K562 (cell line): Measurements from ENCODE around the gene OTOP1. TPM values are rescaled to one million over a fixed set of nuclear protein-coding genes. Genes with fewer than 3 reads are reported as not detected.

Experiments
- CSDE1 ChIP-seq, 2 experiments: fragments of 450-650 bp; IDR thresholded peaks; 2 replicates each; pipeline ENCODE4 v1.6.1; 2016; ENCODE audit warnings: mild to moderate bottlenecking in 1 of 2
- PTTG1 ChIP-seq: fragments of 450-650 bp; IDR thresholded peaks from 2 replicates; pipeline ENCODE4 v1.6.1; 2016; ENCODE audit warnings: low read depth, mild to moderate bottlenecking, missing genetic modification characterization, missing compliant biosample characterization
- ZKSCAN3 ChIP-seq: fragments of 250-450 bp; sonication (Bioruptor Pico); IDR thresholded peaks from 2 replicates; pipeline ENCODE4 v1.4.0; 2020
- ZNF584 ChIP-seq: fragments of 200-800 bp; sonication (Bioruptor generic); IDR thresholded peaks from 2 replicates; pipeline ENCODE4 v1.6.1; 2016; ENCODE audit warnings: low read depth, mild to moderate bottlenecking, missing genetic modification characterization, missing compliant biosample characterization
- polyA plus RNA-seq, 8 experiments: library from polyadenylated mRNA; depleted of rRNA in 4 of 8; stranded (reverse) in 5 of 8; unstranded in 3 of 8; fragments of >200 nt; fragmentation: Nextera tagmentation in 2 of 8; fragmentation: Illumina TruSeq in 1 of 8; extraction: Ambion mirVana in 2 of 8; extraction: Trizol in 1 of 8; gene quantifications; 2 replicates each; pipeline versions ENCODE4 v1.2.1 to v1.2.3, GENCODE V29; 2011 to 2014; ENCODE audit warnings: inconsistent platforms in 1 of 8, missing spikeins in 1 of 8
- total RNA-seq, 7 experiments: library from RNA; depleted of rRNA in 6 of 7; stranded (reverse); fragments of >200 nt in 6 of 7; fragmentation: Illumina TruSeq in 2 of 7; extraction: Trizol in 2 of 7; gene quantifications; 2 replicates each; pipeline versions ENCODE4 v1.2.1 to v1.2.3, GENCODE V29; 2011 to 2021; ENCODE audit warnings: low replicate concordance in 1 of 7
- TF ChIP-seq, protein P1 (sequence below): fragments of 250-450 bp; sonication (Bioruptor Pico); IDR thresholded peaks from 2 replicates; pipeline ENCODE4 v1.8.0; 2022; ENCODE audit warnings: inconsistent platforms, mild to moderate bottlenecking, moderate library complexity, borderline replicate concordance
- TF ChIP-seq, protein P2 (sequence below), 3 experiments: IDR thresholded peaks in 2 of 3; conservative IDR thresholded peaks in 1 of 3; 2 replicates each; pipeline ENCODE4 v1.5.1; 2011 to 2012; ENCODE audit warnings: low read length in 3 of 3, mild to moderate bottlenecking in 3 of 3, control low read depth in 2 of 3, improper control_type of control experiment in 1 of 3, inconsistent platforms in 1 of 3, low read depth in 1 of 3, mixed read lengths in 1 of 3, moderate library complexity in 1 of 3; ENCODE audit not compliant: insufficient read depth in 2 of 3
- TF ChIP-seq, protein P3 (sequence below): sonication (generic); formaldehyde crosslinking; IDR thresholded peaks from 2 replicates; pipeline ENCODE4 v1.8.0; 2022; ENCODE audit warnings: mild to moderate bottlenecking, missing genetic modification reagents

The OTOP1 gene
- total and polyA plus RNA-seq, 9 of the 15 experiments (the other 6 are each of a cell fraction or from before 2014, with no cell fraction given): not detected

DNA sequence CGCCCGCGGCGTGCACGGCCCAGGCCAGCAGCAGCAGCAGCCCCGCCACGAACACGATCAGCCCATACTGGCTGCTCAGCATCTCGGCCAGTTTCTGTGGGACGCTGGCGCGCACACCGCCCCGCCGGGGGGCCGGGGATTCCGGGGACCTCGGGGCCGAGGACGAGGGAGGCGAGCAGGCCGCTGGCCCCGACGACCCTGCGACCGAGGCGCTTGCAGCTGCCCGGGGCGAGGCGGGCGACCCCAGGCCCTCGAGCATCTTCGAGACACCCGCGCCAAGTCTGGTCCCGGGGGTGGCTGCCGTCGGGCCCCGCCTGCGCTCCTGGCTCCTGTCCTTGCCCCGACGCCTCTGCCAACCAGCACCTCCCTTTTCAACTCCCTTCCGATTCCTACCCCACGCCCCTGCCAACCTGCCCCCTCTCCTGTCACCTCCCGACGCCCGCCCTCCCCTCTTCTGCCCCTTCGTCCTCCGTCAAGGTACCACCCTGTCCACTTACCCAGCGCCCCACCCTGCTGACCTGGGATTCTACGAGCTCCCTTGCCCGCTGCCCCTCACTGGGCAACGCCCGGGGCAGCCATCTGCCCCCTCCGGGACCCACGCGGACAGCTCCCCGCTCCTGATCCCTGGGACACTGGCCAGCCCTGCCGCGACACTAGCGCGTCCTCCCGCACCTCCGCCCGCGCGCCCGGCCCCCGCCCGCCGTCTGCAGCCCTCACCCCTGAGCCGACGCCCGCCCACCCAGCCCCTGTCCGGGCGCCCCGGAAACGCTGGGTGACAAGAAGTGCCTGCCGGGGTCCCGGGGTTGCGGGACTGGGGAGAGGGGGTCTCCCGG, at the start of gene OTOP1 (continued):
- TF ChIP-seq, protein P1, sequence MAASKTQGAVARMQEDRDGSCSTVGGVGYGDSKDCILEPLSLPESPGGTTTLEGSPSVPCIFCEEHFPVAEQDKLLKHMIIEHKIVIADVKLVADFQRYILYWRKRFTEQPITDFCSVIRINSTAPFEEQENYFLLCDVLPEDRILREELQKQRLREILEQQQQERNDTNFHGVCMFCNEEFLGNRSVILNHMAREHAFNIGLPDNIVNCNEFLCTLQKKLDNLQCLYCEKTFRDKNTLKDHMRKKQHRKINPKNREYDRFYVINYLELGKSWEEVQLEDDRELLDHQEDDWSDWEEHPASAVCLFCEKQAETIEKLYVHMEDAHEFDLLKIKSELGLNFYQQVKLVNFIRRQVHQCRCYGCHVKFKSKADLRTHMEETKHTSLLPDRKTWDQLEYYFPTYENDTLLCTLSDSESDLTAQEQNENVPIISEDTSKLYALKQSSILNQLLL (CRISPR knock-in tag): no peak
- TF ChIP-seq CSDE1 (IDR thresholded peaks at IDR 0.05) (no peak), ZNF584 (CRISPR knock-in tag) (no peak), PTTG1 (tag) (no peak), ZKSCAN3 (CRISPR knock-in tag) (no peak)
- TF ChIP-seq, protein P2, sequence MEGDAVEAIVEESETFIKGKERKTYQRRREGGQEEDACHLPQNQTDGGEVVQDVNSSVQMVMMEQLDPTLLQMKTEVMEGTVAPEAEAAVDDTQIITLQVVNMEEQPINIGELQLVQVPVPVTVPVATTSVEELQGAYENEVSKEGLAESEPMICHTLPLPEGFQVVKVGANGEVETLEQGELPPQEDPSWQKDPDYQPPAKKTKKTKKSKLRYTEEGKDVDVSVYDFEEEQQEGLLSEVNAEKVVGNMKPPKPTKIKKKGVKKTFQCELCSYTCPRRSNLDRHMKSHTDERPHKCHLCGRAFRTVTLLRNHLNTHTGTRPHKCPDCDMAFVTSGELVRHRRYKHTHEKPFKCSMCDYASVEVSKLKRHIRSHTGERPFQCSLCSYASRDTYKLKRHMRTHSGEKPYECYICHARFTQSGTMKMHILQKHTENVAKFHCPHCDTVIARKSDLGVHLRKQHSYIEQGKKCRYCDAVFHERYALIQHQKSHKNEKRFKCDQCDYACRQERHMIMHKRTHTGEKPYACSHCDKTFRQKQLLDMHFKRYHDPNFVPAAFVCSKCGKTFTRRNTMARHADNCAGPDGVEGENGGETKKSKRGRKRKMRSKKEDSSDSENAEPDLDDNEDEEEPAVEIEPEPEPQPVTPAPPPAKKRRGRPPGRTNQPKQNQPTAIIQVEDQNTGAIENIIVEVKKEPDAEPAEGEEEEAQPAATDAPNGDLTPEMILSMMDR (IDR thresholded peaks at IDR 0.05 in 2 of 3, conservative IDR thresholded peaks at IDR 0.05 in 1 of 3; ENCODE audit: insufficient read depth in 2 of 3, low read depth in 1 of 3, low read length in 3 of 3): no peak
- TF ChIP-seq, protein P3, sequence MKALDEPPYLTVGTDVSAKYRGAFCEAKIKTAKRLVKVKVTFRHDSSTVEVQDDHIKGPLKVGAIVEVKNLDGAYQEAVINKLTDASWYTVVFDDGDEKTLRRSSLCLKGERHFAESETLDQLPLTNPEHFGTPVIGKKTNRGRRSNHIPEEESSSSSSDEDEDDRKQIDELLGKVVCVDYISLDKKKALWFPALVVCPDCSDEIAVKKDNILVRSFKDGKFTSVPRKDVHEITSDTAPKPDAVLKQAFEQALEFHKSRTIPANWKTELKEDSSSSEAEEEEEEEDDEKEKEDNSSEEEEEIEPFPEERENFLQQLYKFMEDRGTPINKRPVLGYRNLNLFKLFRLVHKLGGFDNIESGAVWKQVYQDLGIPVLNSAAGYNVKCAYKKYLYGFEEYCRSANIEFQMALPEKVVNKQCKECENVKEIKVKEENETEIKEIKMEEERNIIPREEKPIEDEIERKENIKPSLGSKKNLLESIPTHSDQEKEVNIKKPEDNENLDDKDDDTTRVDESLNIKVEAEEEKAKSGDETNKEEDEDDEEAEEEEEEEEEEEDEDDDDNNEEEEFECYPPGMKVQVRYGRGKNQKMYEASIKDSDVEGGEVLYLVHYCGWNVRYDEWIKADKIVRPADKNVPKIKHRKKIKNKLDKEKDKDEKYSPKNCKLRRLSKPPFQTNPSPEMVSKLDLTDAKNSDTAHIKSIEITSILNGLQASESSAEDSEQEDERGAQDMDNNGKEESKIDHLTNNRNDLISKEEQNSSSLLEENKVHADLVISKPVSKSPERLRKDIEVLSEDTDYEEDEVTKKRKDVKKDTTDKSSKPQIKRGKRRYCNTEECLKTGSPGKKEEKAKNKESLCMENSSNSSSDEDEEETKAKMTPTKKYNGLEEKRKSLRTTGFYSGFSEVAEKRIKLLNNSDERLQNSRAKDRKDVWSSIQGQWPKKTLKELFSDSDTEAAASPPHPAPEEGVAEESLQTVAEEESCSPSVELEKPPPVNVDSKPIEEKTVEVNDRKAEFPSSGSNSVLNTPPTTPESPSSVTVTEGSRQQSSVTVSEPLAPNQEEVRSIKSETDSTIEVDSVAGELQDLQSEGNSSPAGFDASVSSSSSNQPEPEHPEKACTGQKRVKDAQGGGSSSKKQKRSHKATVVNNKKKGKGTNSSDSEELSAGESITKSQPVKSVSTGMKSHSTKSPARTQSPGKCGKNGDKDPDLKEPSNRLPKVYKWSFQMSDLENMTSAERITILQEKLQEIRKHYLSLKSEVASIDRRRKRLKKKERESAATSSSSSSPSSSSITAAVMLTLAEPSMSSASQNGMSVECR (CRISPR knock-in tag): no peak
